ENCODE results near the gene NLRP8. TPM values are rescaled to one million over a fixed set of nuclear protein-coding genes. Genes with fewer than 3 reads are reported as not detected.

Gene NLRP8
- total and polyA plus RNA-seq, 2 donors (not counting 1 experiment from before 2014, with no cell fraction given), result not detected

GRCh38 chr19:55907286-55907685 lies 40.3 kb upstream of the NLRP8 start:
- no peak overlapping the region for H3K4me3 ChIP-seq (ENCODE audit: control extremely low read depth in 1 of 5, extremely low read depth in 1 of 5, insufficient read depth in 1 of 5, low read depth in 2 of 5, low read length in 4 of 5)
- H3K27ac ChIP-seq (ENCODE audit: low read length in 2 of 2), result no peak overlapping the region
- no peaks in the 10 kb centered on the region for H4K20me1 ChIP-seq (ENCODE audit: control insufficient read depth, insufficient read depth, low read length, poor library complexity, severe bottlenecking)
- ChIA-PET POLR2A (no interaction called here), CTCF (no interaction called here)
- ATAC-seq (ENCODE audit: low read depth) (no peak), DNase-seq (no peak)
- WGBS (ENCODE audit: insufficient coverage), result 90% methylated on average over 7 of the region's 7 CpGs
- intact Hi-C loops (cut with micrococcal nuclease), result no loop called here
- no peak overlapping the region for H3K9ac ChIP-seq (ENCODE audit: low read length)
- H3K79me2 ChIP-seq (ENCODE audit: control insufficient read depth, insufficient read depth, low read length), result no peaks in the 10 kb centered on the region
- no peak overlapping the region for H3K4me2 ChIP-seq (replicated peaks; ENCODE audit: low read depth, low read length, poor library complexity, severe bottlenecking)
- Mint-ChIP-seq H3K9me3 (ENCODE audit: insufficient read depth) (peaks cover 3% of the 10 kb centered on the region), H3K4me3 (no peak overlapping the region), H3K27ac (no peak overlapping the region), H3K27me3 (peaks cover 18% of the 10 kb centered on the region), H3K4me1 (no peaks in the 10 kb centered on the region)
- H3K9me3 ChIP-seq (ENCODE audit: control extremely low read depth in 1 of 3, control insufficient read depth in 2 of 3, insufficient read depth in 1 of 3, low read length in 2 of 3), result peaks cover 0 to 3% (median 0%) of the 10 kb centered on the region in 3 donors
- TF ChIP-seq EZH2 (IDR thresholded peaks at IDR 0.05; ENCODE audit: borderline replicate concordance, insufficient read depth, low read depth, low read length, poor library complexity, severe bottlenecking), result no peak
- TF ChIP-seq CTCF (IDR thresholded peaks at IDR 0.05), result no peak
- H2AFZ ChIP-seq (ENCODE audit: insufficient read depth, low read depth, low read length, poor library complexity, severe bottlenecking), result no peak overlapping the region
- H3K27me3 ChIP-seq (replicated peaks in 1 of 4; ENCODE audit: control extremely low read depth in 1 of 4, control insufficient read depth in 3 of 4, insufficient read depth in 4 of 4, low read length in 3 of 4), result peaks cover 0 to 5% (median 0%) of the 10 kb centered on the region in 4 experiments
- no peaks in the 10 kb centered on the region for H3K36me3 ChIP-seq (replicated peaks in 1 of 2; ENCODE audit: control extremely low read depth in 1 of 2, control insufficient read depth in 1 of 2, extremely low read depth in 1 of 2, insufficient read depth in 2 of 2, low read length in 1 of 2)
- H3K4me1 ChIP-seq (ENCODE audit: control insufficient read depth in 2 of 2, insufficient read depth in 2 of 2, low read length in 2 of 2), result no peaks in the 10 kb centered on the region

- H3K9ac ChIP-seq (ENCODE audit: low read length), result no peak overlapping the region
- H3K4me1 Mint-ChIP-seq, result no peaks in the 10 kb centered on the region
- ChIA-PET CTCF (no interaction called here), POLR2A (no interaction called here)
- ATAC-seq (ENCODE audit: low read depth), result no peak
- H3K4me2 ChIP-seq (replicated peaks; ENCODE audit: low read depth, low read length, poor library complexity, severe bottlenecking), result no peak overlapping the region
- no peak overlapping the region for H2AFZ ChIP-seq (ENCODE audit: insufficient read depth, low read depth, low read length, poor library complexity, severe bottlenecking)
- H3K4me3 Mint-ChIP-seq, result no peak overlapping the region
- intact Hi-C loops (cut with micrococcal nuclease), result no loop called here
- 100% methylated on average over 1 of the region's 3 CpGs for WGBS (ENCODE audit: insufficient coverage)
- peaks cover 0 to 5% (median 0%) of the 10 kb centered on the region in 4 experiments for H3K27me3 ChIP-seq (replicated peaks in 1 of 4; ENCODE audit: control extremely low read depth in 1 of 4, control insufficient read depth in 3 of 4, insufficient read depth in 4 of 4, low read length in 3 of 4)
- H4K20me1 ChIP-seq (ENCODE audit: control insufficient read depth, insufficient read depth, low read length, poor library complexity, severe bottlenecking), result no peaks in the 10 kb centered on the region
- no peak overlapping the region for H3K27ac Mint-ChIP-seq
- no peak for TF ChIP-seq EZH2 (IDR thresholded peaks at IDR 0.05; ENCODE audit: borderline replicate concordance, insufficient read depth, low read depth, low read length, poor library complexity, severe bottlenecking)
- no peaks in the 10 kb centered on the region for H3K36me3 ChIP-seq (replicated peaks in 1 of 2; ENCODE audit: control extremely low read depth in 1 of 2, control insufficient read depth in 1 of 2, extremely low read depth in 1 of 2, insufficient read depth in 2 of 2, low read length in 1 of 2)
- no peaks in the 10 kb centered on the region for H3K79me2 ChIP-seq (ENCODE audit: control insufficient read depth, insufficient read depth, low read length)
- H3K4me3 ChIP-seq (ENCODE audit: control extremely low read depth in 1 of 5, extremely low read depth in 1 of 5, insufficient read depth in 1 of 5, low read depth in 2 of 5, low read length in 4 of 5), result no peak overlapping the region
- H3K4me1 ChIP-seq (ENCODE audit: control insufficient read depth in 2 of 2, insufficient read depth in 2 of 2, low read length in 2 of 2), result no peaks in the 10 kb centered on the region
- H3K9me3 ChIP-seq (ENCODE audit: control extremely low read depth in 1 of 3, control insufficient read depth in 2 of 3, insufficient read depth in 1 of 3, low read length in 2 of 3), result peaks cover 0 to 5% (median 0%) of the 10 kb centered on the region in 3 donors
- H3K9me3 Mint-ChIP-seq (ENCODE audit: insufficient read depth), result peaks cover 3% of the 10 kb centered on the region
- H3K27me3 Mint-ChIP-seq, result peaks cover 18% of the 10 kb centered on the region
- no peak for DNase-seq
- no peak overlapping the region for H3K27ac ChIP-seq (ENCODE audit: low read length in 2 of 2)
Measured at GRCh38 chr19:55907746-55908145, 39.9 kb upstream of the NLRP8 start.
